GM12892 (cell line): ENCODE measurements around the gene PGLYRP4.

Experiments
- POLR2A ChIP-seq: IDR thresholded peaks from 2 replicates; pipeline ENCODE4 v1.6.1; 2011; ENCODE audit warnings: low read depth, low read length, control low read depth
- POLR2AphosphoS5 ChIP-seq: IDR thresholded peaks from 2 replicates; pipeline ENCODE4 v1.6.1; 2011; ENCODE audit warnings: low read depth, low read length, control low read depth

DNA sequence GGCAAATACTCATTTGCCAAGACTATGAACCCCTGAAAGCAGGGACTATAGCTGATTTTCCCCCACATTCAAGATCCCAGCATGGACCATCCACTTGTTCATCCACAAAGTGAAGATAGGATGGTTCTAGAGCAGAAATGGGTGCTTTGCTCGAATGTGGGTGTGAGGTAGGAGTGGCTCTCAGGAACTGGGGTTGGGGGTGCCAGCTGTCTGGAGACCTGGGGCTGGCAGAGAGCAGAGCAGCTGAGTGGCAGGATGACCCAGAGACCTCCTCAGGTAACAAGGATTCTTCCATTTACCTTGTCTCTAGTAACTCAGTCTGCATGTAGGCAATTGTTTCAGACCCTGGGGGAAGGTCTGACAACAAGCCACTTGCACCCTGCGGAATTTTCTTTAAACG is 15.0 kb upstream of the PGLYRP4 start:
- TF ChIP-seq POLR2A (no peak), POLR2AphosphoS5 (no peak)
